Measurements from ENCODE around the gene TRPC1. TPM values are rescaled to one million over a fixed set of nuclear protein-coding genes. Genes with fewer than 3 reads are reported as not detected.

TRPC1 gene
- total RNA-seq, 1 experiment from 2014 or later = 18.6 TPM

DNA sequence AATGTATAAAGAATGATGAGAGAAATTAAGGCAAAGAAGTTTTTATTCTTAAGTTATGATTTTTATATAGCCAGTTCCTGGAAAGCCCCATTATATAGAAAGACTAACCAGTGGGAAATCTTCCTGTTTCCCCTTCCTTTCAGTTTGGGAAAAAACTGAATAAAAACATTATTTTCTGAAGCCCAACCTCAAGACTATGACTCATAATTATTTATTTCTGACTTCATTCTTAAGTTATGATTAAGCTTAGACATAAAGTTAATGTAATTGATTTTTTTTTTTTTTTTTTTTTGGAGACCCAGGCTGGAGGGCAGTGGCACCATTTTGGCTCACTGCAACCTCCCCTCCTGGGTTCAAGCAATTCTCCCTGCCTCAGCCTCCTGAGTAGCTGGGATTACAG is 55.8 kb downstream of the TRPC1 start:
- TF ChIP-seq, protein P1, sequence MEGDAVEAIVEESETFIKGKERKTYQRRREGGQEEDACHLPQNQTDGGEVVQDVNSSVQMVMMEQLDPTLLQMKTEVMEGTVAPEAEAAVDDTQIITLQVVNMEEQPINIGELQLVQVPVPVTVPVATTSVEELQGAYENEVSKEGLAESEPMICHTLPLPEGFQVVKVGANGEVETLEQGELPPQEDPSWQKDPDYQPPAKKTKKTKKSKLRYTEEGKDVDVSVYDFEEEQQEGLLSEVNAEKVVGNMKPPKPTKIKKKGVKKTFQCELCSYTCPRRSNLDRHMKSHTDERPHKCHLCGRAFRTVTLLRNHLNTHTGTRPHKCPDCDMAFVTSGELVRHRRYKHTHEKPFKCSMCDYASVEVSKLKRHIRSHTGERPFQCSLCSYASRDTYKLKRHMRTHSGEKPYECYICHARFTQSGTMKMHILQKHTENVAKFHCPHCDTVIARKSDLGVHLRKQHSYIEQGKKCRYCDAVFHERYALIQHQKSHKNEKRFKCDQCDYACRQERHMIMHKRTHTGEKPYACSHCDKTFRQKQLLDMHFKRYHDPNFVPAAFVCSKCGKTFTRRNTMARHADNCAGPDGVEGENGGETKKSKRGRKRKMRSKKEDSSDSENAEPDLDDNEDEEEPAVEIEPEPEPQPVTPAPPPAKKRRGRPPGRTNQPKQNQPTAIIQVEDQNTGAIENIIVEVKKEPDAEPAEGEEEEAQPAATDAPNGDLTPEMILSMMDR (conservative IDR thresholded peaks at IDR 0.05) = no peak
- H2BK120ac ChIP-seq (ENCODE audit: low read depth, low read length, poor library complexity, severe bottlenecking) = no peak overlapping the region
- H3K56ac ChIP-seq (ENCODE audit: insufficient read length, low read depth, low read length) = no peak overlapping the region
- H2BK12ac ChIP-seq (ENCODE audit: insufficient read length, low read depth, low read length) = no peak overlapping the region
- no peak overlapping the region for H2BK5ac ChIP-seq (ENCODE audit: insufficient read length, low read length)
- no peak overlapping the region for H4K5ac ChIP-seq (ENCODE audit: insufficient read length, low read depth, low read length)
- H3K27ac ChIP-seq (ENCODE audit: insufficient read length, low read depth, low read length) = no peak overlapping the region
- no peak overlapping the region for H4K91ac ChIP-seq (ENCODE audit: insufficient read length, low read depth, low read length)
- H3K23me2 ChIP-seq (ENCODE audit: insufficient read length, low read depth, low read length, poor library complexity, severe bottlenecking) = no peaks in the 10 kb centered on the region
- no peak overlapping the region for H3K4me3 Mint-ChIP-seq
- no peak overlapping the region for H3K9ac ChIP-seq (ENCODE audit: extremely low read depth, insufficient read length, low read length)
- H3K14ac ChIP-seq (ENCODE audit: insufficient read depth, low read length) = no peak overlapping the region
- H2AK5ac ChIP-seq (ENCODE audit: insufficient read length, low read length) = no peak overlapping the region
- H2BK15ac ChIP-seq (ENCODE audit: low read depth, low read length) = no peak overlapping the region
- no peak overlapping the region for H3K23ac ChIP-seq (ENCODE audit: insufficient read length, low read depth, low read length)
- H4K20me1 ChIP-seq (ENCODE audit: control insufficient read depth, insufficient read depth, insufficient read length) = no peaks in the 10 kb centered on the region
- no peaks in the 10 kb centered on the region for H3K79me1 ChIP-seq (ENCODE audit: insufficient read depth, low read depth, low read length, poor library complexity, severe bottlenecking)
- no peak overlapping the region for H3K27ac Mint-ChIP-seq
- no peaks in the 10 kb centered on the region for H3K4me1 ChIP-seq (ENCODE audit: insufficient read depth, low read length)
- no peaks in the 10 kb centered on the region for H3K4me1 Mint-ChIP-seq
- no peak overlapping the region for H4K8ac ChIP-seq (replicated peaks; ENCODE audit: insufficient read length, low read depth, low read length)
- no peak for DNase-seq
- H3K27me3 ChIP-seq (ENCODE audit: insufficient read depth, low read length) = no peaks in the 10 kb centered on the region
- peaks cover 0 to under 1% (median under 1%) of the 10 kb centered on the region in 3 experiments; a peak in 3 of 7 replicates for H3K36me3 Mint-ChIP-seq (ENCODE audit: insufficient read depth in 1 of 3, low read depth in 3 of 3)
- H3K9me3 Mint-ChIP-seq = no peaks in the 10 kb centered on the region
- no peak overlapping the region for H2AFZ ChIP-seq (ENCODE audit: low read length)
- H3K4me2 ChIP-seq (ENCODE audit: insufficient read depth, insufficient read length, low read length) = no peak overlapping the region
- no peak overlapping the region for H2BK20ac ChIP-seq (ENCODE audit: low read depth, low read length, poor library complexity, severe bottlenecking)
- no peaks in the 10 kb centered on the region for H3K9me3 ChIP-seq (ENCODE audit: control insufficient read depth, low read depth, low read length)
- H3K27me3 Mint-ChIP-seq (ENCODE audit: low read depth) = no peaks in the 10 kb centered on the region
- no peaks in the 10 kb centered on the region for H3K79me2 ChIP-seq (ENCODE audit: insufficient read depth, low read length)
- no peak overlapping the region for H3K18ac ChIP-seq (ENCODE audit: insufficient read length, low read depth, low read length)
- H3T11ph ChIP-seq (ENCODE audit: low read length) = no peak overlapping the region
- no peak overlapping the region for H3K4ac ChIP-seq (ENCODE audit: low read depth, low read length)
